Measurements from ENCODE around the gene PNCK. TPM values are rescaled to one million over a fixed set of nuclear protein-coding genes. Genes with fewer than 3 reads are reported as not detected.

PNCK gene
- total and polyA plus RNA-seq, 2 of the 13 experiments (the other 11 are each of a cell fraction or from before 2014, with no cell fraction given), result 33.1 TPM; not detected in 1

DNA sequence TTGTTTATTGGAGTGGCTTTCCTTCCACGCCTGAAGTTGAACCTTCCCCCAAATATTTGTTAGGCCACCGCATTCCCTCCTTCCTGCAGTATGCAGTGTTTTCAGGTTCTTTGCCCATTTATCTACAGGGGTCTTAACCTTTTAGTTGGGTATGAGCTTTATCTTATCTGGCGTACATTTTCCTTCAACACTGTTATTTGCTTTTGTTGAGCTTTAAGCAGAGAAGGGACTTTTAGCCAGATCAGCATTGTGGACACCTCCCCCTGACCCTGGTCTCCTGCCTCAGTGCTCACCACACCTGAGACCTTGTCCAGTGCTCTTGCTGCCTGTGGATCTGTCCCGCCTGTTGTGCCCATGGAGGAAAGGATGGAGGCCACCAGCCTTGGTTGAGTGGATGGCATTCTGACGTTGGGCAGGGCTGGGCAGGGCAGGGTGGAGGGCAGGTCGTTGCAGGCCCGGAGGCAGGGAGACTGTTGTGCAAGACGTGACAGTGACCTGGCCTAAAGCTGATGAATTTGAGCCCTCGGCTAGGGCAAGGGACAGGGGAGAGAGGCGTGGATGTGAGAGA, 27.6 kb downstream of the PNCK start (continued):
- TF ChIP-seq, protein P1, sequence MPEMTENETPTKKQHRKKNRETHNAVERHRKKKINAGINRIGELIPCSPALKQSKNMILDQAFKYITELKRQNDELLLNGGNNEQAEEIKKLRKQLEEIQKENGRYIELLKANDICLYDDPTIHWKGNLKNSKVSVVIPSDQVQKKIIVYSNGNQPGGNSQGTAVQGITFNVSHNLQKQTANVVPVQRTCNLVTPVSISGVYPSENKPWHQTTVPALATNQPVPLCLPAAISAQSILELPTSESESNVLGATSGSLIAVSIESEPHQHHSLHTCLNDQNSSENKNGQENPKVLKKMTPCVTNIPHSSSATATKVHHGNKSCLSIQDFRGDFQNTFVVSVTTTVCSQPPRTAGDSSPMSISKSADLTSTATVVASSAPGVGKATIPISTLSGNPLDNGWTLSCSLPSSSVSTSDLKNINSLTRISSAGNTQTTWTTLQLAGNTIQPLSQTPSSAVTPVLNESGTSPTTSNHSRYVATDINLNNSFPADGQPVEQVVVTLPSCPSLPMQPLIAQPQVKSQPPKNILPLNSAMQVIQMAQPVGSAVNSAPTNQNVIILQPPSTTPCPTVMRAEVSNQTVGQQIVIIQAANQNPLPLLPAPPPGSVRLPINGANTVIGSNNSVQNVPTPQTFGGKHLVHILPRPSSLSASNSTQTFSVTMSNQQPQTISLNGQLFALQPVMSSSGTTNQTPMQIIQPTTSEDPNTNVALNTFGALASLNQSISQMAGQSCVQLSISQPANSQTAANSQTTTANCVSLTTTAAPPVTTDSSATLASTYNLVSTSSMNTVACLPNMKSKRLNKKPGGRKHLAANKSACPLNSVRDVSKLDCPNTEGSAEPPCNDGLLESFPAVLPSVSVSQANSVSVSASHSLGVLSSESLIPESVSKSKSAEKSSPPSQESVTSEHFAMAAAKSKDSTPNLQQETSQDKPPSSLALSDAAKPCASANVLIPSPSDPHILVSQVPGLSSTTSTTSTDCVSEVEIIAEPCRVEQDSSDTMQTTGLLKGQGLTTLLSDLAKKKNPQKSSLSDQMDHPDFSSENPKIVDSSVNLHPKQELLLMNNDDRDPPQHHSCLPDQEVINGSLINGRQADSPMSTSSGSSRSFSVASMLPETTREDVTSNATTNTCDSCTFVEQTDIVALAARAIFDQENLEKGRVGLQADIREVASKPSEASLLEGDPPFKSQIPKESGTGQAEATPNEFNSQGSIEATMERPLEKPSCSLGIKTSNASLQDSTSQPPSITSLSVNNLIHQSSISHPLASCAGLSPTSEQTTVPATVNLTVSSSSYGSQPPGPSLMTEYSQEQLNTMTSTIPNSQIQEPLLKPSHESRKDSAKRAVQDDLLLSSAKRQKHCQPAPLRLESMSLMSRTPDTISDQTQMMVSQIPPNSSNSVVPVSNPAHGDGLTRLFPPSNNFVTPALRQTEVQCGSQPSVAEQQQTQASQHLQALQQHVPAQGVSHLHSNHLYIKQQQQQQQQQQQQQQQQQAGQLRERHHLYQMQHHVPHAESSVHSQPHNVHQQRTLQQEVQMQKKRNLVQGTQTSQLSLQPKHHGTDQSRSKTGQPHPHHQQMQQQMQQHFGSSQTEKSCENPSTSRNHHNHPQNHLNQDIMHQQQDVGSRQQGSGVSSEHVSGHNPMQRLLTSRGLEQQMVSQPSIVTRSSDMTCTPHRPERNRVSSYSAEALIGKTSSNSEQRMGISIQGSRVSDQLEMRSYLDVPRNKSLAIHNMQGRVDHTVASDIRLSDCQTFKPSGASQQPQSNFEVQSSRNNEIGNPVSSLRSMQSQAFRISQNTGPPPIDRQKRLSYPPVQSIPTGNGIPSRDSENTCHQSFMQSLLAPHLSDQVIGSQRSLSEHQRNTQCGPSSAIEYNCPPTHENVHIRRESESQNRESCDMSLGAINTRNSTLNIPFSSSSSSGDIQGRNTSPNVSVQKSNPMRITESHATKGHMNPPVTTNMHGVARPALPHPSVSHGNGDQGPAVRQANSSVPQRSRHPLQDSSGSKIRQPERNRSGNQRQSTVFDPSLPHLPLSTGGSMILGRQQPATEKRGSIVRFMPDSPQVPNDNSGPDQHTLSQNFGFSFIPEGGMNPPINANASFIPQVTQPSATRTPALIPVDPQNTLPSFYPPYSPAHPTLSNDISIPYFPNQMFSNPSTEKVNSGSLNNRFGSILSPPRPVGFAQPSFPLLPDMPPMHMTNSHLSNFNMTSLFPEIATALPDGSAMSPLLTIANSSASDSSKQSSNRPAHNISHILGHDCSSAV (CRISPR knock-in tag; IDR thresholded peaks at IDR 0.05; ENCODE audit: borderline replicate concordance), result no peak
- TF ChIP-seq HNRNPLL (IDR thresholded peaks at IDR 0.05; ENCODE audit: low read depth, low read length, poor library complexity, severe bottlenecking) (no peak), ZNF720 (CRISPR knock-in tag; IDR thresholded peaks at IDR 0.05) (no peak), CEBPB (IDR thresholded peaks at IDR 0.05; ENCODE audit: borderline replicate concordance, low read depth, low read length) (peak; percentile 75; the same call in 1 of the 2 replicates), NR2F6 (IDR thresholded peaks at IDR 0.05) (peak; percentile 95), NR2F6 (CRISPR knock-in tag; IDR thresholded peaks at IDR 0.05) (peak; percentile 73; the same call in 1 of the 2 replicates), ZNF607 (CRISPR knock-in tag; IDR thresholded peaks at IDR 0.05; ENCODE audit: borderline replicate concordance) (peak; percentile 4; the same call in 1 of the 2 replicates), SMYD3 (CRISPR knock-in tag; IDR thresholded peaks at IDR 0.05) (no peak), HNRNPL (IDR thresholded peaks at IDR 0.05; ENCODE audit: low read depth, low read length) (peak; percentile 91), JUND (CRISPR knock-in tag; IDR thresholded peaks at IDR 0.05) (no peak), NFIB (CRISPR knock-in tag; IDR thresholded peaks at IDR 0.05; ENCODE audit: borderline replicate concordance) (no peak), GTF2F1 (IDR thresholded peaks at IDR 0.05; ENCODE audit: low read length) (no peak), PHF21A (CRISPR knock-in tag; IDR thresholded peaks at IDR 0.05) (no peak; the same call in 1 of the 2 replicates), MAFK (conservative IDR thresholded peaks at IDR 0.05 in 1 of 2, IDR thresholded peaks at IDR 0.05 in 1 of 2; ENCODE audit: low read length in 2 of 2) (peak; percentile 60 to 73), ZNF775 (CRISPR knock-in tag; IDR thresholded peaks at IDR 0.05; ENCODE audit: borderline replicate concordance) (no peak), HOXA7 (CRISPR knock-in tag; IDR thresholded peaks at IDR 0.05) (no peak), ATM (IDR thresholded peaks at IDR 0.05; ENCODE audit: borderline replicate concordance) (no peak), SOX13 (IDR thresholded peaks at IDR 0.05) (no peak), SOX13 (CRISPR knock-in tag; conservative IDR thresholded peaks at IDR 0.05 in 1 of 2, IDR thresholded peaks at IDR 0.05 in 1 of 2) (peak in 1 of 2 experiments; percentile 58; a peak in 1 of 4 replicates)
- TF ChIP-seq, protein P2, sequence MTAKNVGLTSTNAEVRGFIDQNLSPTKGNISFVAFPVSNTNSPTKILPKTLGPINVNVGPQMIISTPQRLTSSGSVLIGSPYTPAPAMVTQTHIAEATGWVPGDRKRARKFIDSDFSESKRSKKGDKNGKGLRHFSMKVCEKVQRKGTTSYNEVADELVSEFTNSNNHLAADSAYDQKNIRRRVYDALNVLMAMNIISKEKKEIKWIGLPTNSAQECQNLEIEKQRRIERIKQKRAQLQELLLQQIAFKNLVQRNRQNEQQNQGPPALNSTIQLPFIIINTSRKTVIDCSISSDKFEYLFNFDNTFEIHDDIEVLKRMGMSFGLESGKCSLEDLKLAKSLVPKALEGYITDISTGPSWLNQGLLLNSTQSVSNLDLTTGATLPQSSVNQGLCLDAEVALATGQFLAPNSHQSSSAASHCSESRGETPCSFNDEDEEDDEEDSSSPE (CRISPR knock-in tag; IDR thresholded peaks at IDR 0.05), result 0 out of 2 replicates have a peak, but pooled peaks have one; percentile 7

Measured in HepG2 (cell line).